NT2/D1 (cell line): Measurements from ENCODE around the gene MMP26.

Experiments
- SUZ12 ChIP-seq: IDR thresholded peaks from 2 replicates; pipeline ENCODE4 v1.6.1; 2011; ENCODE audit not compliant: insufficient read length, insufficient read depth; ENCODE audit errors: extremely low read depth
- YY1 ChIP-seq: IDR thresholded peaks from 2 replicates; pipeline ENCODE4 v1.6.1; 2011; ENCODE audit not compliant: insufficient read length, insufficient read depth
- ZNF274 ChIP-seq: IDR thresholded peaks from 2 replicates; pipeline ENCODE4 v1.6.1; 2011; ENCODE audit warnings: mild to moderate bottlenecking, low read depth, low read length

GRCh38 chr11:4695442-4695841 lies 9.1 kb upstream of the MMP26 start:
- TF ChIP-seq YY1 (no peak), SUZ12 (no peak), ZNF274 (no peak)
